ENCODE data around the gene NPEPPS.
"Not testable (repeated sequence)": the region's sequence is repeated elsewhere in the genome, so short reads cannot be mapped to it uniquely, and the experiment has no call there.

The NPEPPS gene

DNA sequence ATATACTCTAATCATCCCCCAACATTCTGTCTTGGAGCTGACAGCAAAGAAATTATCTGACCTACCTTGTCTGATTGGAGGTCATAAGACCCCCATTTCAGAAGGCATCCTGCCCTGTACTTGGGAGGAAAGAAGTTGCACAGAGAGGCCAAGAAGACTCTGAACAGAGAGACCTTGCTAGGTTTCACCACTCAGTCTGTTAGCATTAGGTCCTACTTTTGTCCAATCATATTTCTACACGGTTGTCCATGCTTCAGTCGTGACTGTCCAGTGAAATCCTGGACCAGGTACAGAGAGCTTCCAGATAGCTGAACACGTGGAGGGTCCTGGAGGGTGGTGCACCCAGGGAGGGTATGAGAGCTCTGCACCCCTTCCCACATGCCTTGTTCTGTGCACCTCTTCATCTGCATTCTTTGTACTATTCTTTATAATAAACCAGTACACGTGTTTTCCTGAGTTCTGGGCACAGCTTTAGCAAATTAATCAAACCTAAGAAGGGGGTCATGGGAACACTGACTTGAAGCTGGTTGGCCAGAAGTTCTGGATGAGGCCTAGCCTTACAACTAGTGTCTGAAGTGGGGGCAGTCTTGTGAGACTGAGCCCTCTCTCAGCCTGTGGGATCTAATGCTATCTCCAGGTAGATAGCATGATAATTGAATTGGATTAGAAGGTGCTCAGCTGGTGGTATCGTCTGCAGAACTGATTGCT, 30.9 kb downstream of the NPEPPS start:
- DNase-seq: not testable (repeated sequence)

DNA sequence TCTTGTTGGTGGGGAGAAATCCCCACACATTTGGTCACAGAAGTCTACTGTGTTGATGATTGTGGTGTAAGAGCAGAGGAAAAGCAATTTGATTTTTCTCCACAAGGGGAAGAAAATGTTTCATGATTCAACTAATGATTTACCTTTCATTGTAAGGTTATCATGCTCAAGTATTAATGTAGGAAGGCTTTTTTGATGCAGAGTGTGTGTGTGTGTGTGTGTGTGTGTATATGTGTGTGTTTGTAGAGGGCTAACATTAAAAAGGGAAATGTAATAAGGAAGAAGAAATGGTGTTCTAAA, 31.4 kb downstream of the NPEPPS start:
- not testable (repeated sequence) for DNase-seq

DNA sequence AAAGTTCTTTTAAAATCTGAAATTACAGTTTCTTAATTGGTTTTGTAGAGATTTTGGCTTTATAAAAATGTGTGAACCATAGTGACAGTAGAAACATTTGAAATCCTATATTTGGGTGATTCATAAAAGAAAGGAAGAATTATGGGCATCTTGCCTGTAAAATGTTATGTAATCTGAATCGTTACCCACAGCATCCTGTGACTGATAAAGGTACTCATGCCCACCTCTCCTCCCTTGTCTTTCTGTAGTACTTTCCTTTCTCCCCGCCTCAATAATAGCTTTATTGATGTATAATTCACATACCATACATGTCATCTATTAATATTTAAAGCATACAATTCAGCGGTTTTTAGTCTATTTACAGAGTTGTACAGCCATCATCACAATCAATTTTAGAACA, 36.4 kb downstream of the NPEPPS start:
- not testable (repeated sequence) for DNase-seq

DNA sequence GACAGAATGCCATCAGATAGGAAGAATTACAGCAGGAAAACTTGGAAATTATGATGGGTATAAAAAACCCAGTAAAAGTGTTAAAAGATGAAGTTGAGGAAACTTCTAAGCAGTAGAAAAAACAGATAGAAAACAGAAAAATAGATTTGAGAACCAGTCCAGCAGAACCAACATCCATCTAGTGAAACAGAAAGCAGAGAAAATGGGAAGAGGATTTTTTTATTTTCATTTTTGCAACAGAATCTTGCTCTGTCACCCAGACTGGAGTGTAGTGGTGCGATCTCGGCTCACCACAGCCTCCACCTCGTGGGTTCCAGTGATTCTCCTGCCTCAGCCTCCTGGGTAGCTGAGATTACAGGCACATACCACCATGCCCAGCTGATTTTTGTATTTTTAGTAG, 41.7 kb downstream of the NPEPPS start:
- DNase-seq: not testable (repeated sequence)

DNA sequence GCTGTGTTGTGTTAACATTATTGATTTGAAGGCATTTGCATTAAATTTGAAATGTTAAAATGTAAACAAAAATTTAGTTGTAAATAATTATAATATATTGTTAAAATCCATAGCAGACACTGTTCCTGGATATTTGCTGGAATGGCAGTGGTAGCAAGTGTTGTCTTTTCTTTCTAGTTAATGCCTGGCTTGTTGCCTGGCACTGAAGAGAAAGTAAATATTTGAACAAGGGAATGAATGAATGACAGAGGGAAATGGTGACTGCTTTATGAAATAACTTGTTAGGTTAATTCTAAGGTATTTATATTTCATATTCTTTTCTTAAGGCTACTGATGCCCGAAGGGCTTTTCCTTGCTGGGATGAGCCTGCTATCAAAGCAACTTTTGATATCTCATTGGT, 51.5 kb downstream of the NPEPPS start:
- not testable (repeated sequence) for DNase-seq

DNA sequence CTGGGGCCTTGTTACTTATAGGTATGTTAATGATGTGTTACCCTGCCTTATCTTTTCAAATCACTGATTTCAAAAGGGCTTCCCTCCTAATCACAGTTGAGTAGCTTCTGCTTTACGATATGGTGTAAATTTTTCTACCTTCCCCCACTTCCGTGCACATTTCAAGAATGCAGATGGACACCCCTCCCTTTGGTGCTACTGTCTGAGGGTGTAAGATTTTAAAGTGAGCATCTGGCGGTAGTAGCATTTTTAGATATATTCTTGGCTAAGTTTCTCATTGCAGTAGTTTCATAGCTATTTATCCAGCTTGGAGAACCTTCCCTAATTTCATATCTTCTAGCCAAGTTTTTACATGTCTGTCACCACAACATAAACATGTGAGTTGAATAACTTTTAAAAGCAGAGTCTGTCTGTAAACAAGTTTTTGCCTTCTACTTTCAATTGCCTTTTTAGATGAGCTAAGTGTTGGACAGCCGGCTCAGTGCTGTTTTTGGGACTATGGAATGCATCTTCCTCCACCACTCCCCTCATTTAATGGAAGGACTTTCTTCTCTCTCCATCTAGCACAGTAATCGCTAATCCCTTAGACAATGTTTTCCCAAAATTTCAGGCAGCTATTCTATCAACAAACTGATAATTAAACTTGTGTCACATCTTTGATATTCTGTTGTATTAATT, 55.6 kb downstream of the NPEPPS start:
- not testable (repeated sequence) for DNase-seq

DNA sequence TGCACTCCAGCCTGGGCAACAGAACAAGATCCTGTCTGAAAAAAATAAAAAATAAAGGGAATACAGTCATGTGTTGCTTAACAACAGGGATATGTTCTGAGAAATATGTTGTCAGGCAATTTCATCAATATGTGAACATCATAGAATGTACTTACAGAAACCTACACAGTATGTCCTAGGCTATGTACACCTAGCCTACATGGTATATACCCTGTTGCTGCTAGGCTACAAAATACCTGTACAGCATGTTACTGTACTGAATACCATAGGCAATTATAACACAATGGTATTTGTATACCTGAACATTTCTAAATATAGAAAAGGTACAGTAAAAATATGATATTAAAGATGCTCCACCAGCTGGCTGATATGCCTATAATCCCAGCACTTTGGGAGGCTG, 62.6 kb downstream of the NPEPPS start:
- not testable (repeated sequence) for DNase-seq

DNA sequence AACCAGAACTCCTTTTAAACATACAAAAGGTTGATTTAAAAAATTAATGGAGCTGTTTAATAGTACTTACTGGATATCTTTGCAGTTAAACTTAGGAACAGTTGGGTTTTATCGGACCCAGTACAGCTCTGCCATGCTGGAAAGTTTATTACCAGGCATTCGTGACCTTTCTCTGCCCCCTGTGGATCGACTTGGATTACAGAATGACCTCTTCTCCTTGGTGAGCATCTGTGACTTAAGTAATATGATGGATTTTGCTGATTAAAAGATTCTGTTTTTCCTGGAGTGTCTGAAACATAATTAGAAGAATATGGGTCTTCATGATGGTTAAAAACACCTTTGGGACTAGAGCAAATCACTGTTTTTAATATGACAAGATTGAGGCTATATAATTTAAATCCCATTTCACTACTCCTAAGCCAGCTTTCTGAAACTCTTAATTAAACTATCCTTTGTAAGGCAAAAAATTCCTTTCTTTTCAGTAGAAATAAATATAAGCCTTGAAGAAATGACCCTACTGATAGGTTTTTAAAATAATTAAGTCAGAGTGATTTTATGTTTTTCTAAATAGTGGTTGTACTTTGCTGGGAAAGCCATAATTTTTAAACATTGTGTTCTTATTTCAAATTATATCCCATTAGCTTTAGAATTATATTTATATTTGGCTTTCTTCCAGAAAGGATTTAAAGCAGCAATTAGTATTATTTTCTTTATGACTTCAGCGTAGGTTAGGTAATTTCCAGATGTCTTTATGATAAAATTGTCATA, 73.1 kb downstream of the NPEPPS start:
- no peak for DNase-seq

DNA sequence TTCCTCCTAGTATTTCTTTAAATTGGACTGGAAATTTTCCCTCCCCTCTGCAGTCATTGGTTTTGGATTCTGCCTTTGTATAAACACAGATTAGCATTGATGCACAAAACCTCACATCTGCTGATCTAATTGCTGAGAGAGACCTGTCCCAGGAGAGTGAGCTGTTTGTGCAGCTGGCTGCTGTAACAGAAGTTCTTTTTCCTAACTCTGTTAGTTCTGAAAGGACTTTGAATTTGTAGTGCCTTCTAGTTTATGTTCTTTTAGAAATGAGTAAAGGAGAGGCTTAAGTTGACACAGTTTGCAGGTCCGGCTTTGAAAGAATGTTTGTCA, 73.7 kb downstream of the NPEPPS start:
- no peak for DNase-seq

DNA sequence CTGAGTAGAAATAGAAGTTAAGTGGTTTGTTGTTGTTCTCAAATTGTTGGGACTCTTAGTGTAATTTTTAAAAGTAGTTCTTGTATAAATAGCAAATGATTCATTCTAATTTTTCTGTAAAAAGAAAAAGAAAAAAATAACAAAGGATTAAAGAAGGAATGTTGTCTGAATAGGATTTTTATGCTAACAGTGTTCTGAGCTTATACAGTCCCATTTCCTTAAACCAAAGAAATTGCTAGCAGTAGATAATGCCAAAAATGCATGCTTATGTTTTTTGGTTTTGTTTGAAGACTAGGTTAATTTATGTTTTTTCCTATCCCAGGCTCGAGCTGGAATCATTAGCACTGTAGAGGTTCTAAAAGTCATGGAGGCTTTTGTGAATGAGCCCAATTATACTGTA, 74.1 kb downstream of the NPEPPS start:
- no peak for DNase-seq

DNA sequence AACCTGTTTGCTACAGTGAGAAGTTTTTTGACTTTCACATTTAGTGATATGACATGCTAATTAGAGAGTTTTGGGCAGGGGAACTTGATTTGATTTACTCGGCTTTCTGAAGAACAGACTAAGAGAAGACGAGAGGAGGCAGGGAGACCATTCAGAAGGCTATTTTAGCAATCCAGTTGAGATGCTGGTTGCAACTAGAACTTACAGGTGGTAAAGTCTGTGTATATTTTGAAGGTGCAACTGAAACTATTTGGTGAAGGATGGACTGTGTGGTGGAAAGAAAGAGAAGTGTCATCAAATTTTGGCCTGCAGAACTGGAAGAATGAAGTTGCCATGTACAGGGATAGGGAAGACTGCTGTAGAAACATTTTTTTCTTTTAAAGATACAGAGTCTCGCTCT, 76.6 kb downstream of the NPEPPS start:
- no peak for DNase-seq

DNA sequence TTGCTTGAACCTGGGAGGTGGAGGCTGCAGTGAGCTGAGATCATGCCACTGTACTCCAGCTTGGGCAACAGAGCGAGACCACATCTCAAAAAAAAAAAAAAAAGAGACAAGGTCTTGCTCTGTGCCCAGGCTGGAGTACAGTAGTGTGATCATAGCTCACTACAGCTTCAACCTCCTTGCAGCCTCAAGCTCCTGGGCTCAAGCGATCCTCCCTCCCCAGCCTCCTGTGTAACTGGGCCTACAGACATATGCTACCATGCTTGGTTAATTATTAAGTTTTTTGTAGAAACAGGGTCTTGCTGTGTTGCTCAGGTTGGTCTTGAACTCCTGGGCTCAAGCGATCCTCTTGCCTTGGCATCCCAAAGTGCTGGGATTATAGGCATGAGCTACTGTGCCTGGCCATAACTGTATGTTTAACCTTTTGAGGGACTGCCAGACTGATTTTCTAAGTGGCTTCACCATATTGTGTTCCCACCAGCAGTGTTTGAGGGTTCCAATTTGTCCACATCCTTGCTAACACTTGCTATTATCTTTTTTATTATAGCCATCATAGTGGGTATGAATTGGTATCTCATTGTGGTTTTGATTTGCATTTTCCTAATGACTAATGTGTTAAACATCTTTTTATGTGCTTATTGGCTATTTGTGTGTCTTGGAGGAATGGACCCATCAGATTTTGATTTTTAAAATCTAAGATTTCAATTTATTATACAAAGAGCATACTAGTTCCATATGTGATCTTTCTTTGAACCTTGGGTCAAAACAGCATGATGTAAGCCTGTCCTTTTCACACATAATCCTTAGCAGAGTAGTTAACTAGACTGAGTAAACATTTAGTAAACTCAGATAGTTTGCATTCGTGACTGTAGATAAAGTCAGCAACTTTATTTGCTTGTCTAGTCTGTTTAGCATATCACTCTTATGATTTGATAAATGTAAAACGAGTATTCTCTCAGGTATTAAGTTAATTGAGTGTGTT, 80.8 kb downstream of the NPEPPS start:
- DNase-seq: no peak

DNA sequence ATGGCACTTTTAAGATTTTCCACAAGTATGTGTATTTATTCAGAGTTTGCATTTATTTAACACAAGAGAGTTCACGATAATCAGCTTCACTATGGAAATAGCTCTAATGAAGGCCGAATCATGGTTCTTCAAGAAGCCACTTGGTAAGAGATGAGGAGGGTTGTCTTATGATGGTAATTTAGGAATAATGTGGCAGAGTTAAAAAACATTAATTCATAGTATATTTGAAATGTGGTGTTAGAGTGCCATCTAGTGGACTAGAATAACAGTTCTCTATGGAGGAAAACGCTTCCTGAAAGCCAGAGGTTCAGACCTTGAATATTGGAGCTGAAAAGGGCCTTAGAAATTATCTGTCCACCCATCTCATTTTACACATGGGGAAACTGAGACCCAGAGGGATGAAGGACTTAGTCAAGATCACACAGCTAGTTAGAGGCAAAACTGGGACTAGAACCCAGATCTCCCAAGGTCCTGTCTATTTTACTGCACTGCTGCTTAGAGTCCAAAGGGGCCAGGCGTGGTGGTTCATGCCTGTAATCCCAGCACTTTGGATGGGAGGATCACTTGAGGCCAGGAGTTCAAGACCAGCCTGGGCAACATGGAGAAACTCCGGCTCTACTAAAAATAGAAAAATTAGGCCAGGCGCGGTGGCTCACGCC, 85.0 kb downstream of the NPEPPS start:
- DNase-seq: no peak

DNA sequence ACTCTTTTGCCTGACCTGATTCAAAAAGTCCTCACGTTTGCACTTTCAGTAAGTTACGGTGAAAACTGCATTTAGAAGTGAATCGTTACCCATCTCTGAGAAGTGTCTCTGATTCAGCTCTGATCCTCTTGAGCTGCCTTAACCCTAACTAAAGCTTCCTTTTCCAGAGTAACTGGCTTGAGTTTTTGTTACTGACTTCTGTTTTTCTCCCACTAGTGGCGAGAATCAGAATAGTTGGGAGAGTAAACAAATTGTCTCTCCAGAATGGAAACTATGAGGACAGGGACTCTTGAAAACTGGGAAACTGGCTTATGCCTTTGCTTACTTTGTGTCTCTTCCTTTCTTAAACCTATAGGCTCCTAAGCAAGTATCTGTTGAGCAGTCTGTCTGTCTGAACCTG, 87.5 kb downstream of the NPEPPS start:
- no peak for DNase-seq

DNA sequence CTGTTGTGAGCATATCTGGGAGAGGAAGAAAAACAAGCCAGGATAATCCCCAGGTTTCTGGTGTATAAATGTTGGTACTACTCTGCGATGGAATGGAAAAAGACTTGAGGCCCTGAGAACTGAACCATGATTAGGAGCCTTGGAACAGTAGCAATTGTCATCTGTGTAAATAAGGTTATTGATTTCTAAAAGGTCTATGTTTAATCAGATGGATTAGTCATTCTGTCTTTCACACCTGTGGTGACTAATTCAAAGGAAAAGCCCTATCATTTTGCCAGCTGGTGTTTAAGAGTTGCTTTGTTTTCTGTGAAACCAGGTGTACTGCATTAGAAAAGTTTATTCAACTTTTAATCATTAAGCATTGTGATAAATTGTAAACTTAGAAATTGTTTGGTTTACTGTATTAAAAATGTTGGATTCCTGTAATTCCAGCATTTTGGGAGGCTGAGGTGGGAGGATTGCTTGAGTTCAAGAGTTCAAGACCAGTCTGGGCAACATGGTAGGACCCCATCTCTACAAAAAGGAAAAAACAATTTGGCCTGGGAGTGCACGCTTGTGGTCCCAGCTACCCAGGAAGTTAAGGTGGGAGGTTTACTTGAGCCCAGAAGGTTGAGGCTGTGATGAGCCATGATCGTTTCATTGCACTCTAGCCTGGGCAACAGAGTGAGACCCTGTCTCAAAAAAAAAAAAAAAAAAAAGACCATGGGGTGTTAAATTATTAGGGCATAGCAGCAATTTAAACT, 89.8 kb downstream of the NPEPPS start:
- no peak for DNase-seq

DNA sequence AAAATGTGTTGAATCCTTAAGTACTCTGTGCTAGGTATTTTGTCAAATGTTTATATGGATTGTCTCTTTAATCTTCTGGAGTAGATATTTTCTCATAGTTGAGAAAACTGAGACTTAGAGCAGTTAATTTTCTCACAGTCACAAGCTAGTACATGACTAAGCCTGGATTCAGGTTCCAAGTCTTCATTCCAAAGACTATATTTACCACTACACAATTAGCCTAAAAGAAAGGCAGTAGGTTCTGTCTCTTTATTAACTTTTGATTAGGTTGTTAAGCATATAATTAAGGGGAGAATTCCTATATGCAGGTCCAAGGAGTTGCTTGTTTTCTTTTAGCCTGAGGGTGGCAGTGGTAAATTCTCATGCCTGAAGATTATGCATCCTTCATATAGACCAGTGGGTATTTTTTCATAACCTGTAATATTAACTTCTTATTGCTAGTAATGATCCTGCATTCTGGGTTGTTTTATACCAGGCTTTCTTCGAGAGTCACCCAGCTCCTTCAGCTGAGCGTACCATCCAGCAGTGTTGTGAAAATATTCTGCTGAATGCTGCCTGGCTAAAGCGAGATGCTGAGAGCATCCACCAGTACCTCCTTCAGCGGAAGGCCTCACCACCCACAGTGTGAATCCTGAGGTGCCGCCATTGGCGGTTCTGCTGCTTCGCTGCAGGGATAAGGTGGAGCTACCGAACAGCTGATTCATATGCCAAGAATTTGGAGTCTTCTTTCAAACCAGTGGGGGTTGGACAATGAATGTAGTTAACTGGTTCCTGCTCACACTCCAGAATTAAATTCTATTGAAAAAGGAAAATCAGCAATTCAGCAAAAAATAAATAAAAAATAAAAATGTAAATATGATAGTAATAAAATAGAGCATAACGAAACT, 90.6 kb downstream of the NPEPPS start:
- DNase-seq: no peak

DNA sequence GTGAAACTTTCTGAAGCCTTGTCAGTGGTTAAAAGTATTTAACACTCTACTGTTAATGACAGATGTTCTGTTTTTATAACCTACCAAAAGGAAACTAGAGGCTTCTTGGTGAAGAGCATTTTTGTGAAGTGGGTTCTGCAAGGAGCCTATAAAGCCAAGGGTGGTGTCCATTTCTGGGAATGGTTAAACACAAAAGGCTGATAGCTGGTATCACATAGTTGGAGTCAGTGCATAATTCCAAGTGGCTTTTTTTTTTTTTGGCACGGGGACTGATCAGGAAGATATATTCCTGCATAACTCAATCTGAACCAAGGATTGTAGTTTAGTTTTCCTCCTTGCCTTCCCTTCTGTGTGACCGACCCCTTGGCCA, 91.3 kb downstream of the NPEPPS start:
- no peak for DNase-seq

DNA sequence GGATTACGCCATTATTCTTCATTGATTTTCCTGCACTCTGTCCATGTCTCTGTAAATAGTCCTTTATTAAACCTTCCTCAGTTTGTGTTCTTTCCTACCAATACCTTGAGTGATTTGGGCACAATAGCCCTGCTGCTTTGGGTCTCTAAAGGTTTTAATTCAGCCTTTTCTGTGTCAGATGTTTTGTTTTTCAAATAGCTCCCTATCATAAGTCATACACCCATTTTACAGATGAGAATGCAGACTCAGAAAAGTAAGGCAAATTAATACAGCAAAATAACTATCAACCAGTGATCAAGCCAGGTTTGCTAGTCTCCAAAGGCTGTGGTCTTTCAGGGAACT, 93.8 kb downstream of the NPEPPS start:
- no peak for DNase-seq

DNA sequence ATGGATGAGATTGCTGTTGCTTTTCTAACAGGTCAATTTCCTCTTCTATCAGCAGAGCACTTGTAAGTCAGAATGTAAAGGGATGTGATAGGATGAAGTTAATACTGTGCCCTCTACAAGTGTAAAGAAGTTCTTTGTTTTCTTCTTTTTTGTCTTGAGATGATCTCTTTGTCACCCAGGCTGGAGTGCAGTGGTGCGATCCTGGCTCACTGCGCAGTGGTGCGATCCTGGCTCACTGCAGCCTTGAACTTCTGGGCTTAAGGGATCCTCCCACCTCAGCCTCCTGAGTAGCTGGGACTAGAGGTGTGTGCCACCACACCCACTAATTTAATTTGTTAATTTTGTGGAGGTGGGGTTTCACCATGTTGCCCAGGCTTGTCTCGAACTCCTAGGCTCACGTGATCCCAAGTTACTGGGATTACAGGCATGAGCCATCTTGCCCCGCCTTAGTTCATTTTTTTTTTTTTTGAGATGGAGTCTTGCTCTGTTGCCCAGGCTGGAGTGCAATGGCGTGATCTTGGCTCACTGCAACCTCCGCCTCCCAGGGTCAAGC, 97.2 kb downstream of the NPEPPS start:
- DNase-seq: no peak

DNA sequence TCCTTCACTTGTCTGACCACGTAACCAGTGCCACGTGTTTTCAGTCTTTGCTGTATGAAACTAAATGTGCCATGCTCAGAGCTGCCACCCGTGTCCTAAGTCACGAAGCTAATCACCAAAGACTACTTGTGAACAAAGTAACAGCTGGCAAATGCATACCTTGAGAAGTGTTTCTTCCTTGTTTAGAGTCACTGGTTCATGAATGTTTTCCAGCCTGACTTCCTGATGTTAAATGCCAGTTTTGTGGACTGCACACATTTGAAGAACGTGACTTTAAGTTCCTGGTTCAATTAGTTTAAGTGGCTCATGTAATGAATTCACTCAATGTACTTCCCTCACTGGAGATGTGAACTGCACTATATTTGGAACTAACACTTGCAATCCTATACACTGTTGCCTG, 98.9 kb downstream of the NPEPPS start:
- DNase-seq: no peak

DNA sequence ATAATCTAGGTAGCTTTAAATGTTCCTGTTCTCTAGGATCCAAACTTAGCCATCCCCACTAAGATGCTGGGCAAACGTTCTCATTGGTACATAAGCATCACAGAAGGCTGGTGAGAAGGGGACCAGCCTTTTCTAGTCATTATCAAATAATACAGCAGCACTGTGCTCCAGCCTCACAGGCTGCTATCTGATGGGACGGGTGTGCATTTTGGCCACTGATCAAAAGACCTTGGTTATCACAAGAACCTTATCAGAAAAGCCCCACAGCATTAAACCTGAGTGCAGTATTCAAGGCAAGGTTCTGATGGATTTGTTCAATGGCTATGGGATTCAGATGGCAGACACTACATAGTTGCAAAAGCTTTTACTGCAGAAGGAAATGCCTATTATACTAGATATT, 99.7 kb downstream of the NPEPPS start:
- DNase-seq: no peak

Measured in activated CD4-positive, alpha-beta T cell treated with anti-CD3 and anti-CD28 coated beads for 48 hours (primary cell).